Right lobe of liver (tissue), 6 donors: ENCODE measurements around the gene SLC13A3. TPM values are rescaled to one million over a fixed set of nuclear protein-coding genes. Genes with fewer than 3 reads are reported as not detected.
A peak's percentile ranks its signal among the peaks of the same experiment; 100 is the strongest.

Experiments used
- ATAC-seq, 4 donors: fragments of 200-7000 bp; cut with Tn5 transposase; one replicate each; pipeline ENCODE4 v1.9.1; 2020; ENCODE audit warnings: mild to moderate bottlenecking in 4 of 4, moderate library complexity in 4 of 4
- DNase-seq, 3 donors: peaks; one replicate each; pipeline ENCODE4 v3.0.0-alpha.2; 2020
- H3K27ac ChIP-seq, 3 donors: fragments of 200-600 bp; one replicate each; pipeline ENCODE4 v1.8.0; 2022
- H3K27me3 ChIP-seq, 2 donors: fragments of 200-600 bp; one replicate each; pipeline ENCODE4 v1.8.0; 2022
- H3K36me3 ChIP-seq, 4 donors: fragments of 200-600 bp; sonication (generic) in 1 of 4; one replicate each; pipeline versions ENCODE4 v1.5.1 to v1.8.0; 2017 to 2022; ENCODE audit warnings: control low read depth in 1 of 4
- H3K4me1 ChIP-seq, 4 donors: fragments of 200-600 bp; sonication (generic) in 1 of 4; one replicate each; pipeline versions ENCODE4 v1.5.1 to v1.8.0; 2017 to 2022; ENCODE audit warnings: control low read depth in 1 of 4
- H3K4me3 ChIP-seq, 3 donors: fragments of 200-600 bp; one replicate each; pipeline ENCODE4 v1.8.0; 2022
- H3K9me3 ChIP-seq, 4 donors: fragments of 200-600 bp; sonication (generic) in 1 of 4; one replicate each; pipeline versions ENCODE4 v1.5.1 to v1.8.0; 2017 to 2022; ENCODE audit warnings: control low read depth in 1 of 4
- CTCF ChIP-seq, 4 donors: fragments of 200-600 bp in 3 of 4; fragments of 450-650 bp in 1 of 4; IDR thresholded peaks; one replicate each; pipeline versions ENCODE4 v1.5.1 to v1.8.0; 2016 to 2022; ENCODE audit warnings: antibody characterized with exemption in 4 of 4, mild to moderate bottlenecking in 2 of 4
- POLR2A ChIP-seq: fragments of 450-650 bp; IDR thresholded peaks from one replicate; pipeline ENCODE4 v1.6.1; 2017; ENCODE audit warnings: antibody characterized with exemption, mild to moderate bottlenecking
- WGBS: methylation state at CpG from one replicate; pipeline ENCODE4 v1.1.6; 2018; ENCODE audit warnings: low coverage, low lambda C conversion rate; ENCODE audit not compliant: insufficient coverage; ENCODE audit errors: missing lambda C conversion rate; 5-methylcytosine and 5-hydroxymethylcytosine counted together
- intact Hi-C, 2 donors: fragments of 100-400 bp; cut with DNase I; formaldehyde crosslinking; loops; one replicate each; pipeline versions ENCODE4 v1.11.2 to v1.14.1; 2022
- total RNA-seq, 6 experiments: library from RNA; depleted of rRNA in 2 of 6; stranded (reverse); fragments of >200 nt in 2 of 6; fragmentation: NEBNext Ultra II Directional in 3 of 6; extraction: Animal tissue kit (Norgen Biotek cat#: 25700) in 3 of 6; gene quantifications; one replicate each; pipeline versions ENCODE4 v1.1.0 to v1.2.4, GENCODE V29; 2016 to 2023
- donor health status: DM: no; HTN: yes; CAD: no.
- donor health status: DM: no; HTN: no; CAD: no.
- donor health status: DM: no; HTN: no; CAD: no.
- donor health status: DM: no; HTN: yes; CAD: no.
- donor health status: DM: no; HTN: yes; CAD: no.

SLC13A3 gene
- total RNA-seq, 6 experiments from 2014 or later, result 3.7 to 14.6 (median 9.3) TPM

- TF ChIP-seq CTCF (IDR thresholded peaks at IDR 0.05) (no peak), POLR2A (no peak)
- no peaks in the 10 kb centered on the region for H3K27me3 ChIP-seq
- H3K27ac ChIP-seq, result no peak overlapping the region
- ATAC-seq (peak in 1 of 4 donors; percentile 35), DNase-seq (no peak)
- H3K4me3 ChIP-seq, result no peak overlapping the region
- no peaks in the 10 kb centered on the region for H3K9me3 ChIP-seq
- H3K36me3 ChIP-seq, result no peaks in the 10 kb centered on the region
- intact Hi-C loops, result no loop called here
- WGBS, result 77% methylated on average over 4 of the region's 14 CpGs
- H3K4me1 ChIP-seq, result no peaks in the 10 kb centered on the region
These were observed 106.0 kb downstream of the SLC13A3 start for GRCh38 chr20:46545077-46545826.

- 45% methylated on average over 3 of the region's 3 CpGs for WGBS
- Histone ChIP-seq H3K36me3 (no peaks in the 10 kb centered on the region), H3K4me3 (no peak overlapping the region), H3K27me3 (no peaks in the 10 kb centered on the region), H3K4me1 (no peaks in the 10 kb centered on the region), H3K9me3 (no peaks in the 10 kb centered on the region), H3K27ac (no peak overlapping the region)
- no peak for TF ChIP-seq POLR2A
- TF ChIP-seq CTCF (IDR thresholded peaks at IDR 0.05), result peak in 2 of 4 donors; percentile 16 to 31
- intact Hi-C loops, result no loop called here
- DNase-seq, result no peak
- peak; percentile 26 to 64 (median 46) for ATAC-seq
These were observed 106.7 kb downstream of the SLC13A3 start for GRCh38 chr20:46544576-46544975.

- TF ChIP-seq POLR2A (no peak), CTCF (IDR thresholded peaks at IDR 0.05) (no peak)
- H3K27me3 ChIP-seq, result no peaks in the 10 kb centered on the region
- no peaks in the 10 kb centered on the region for H3K4me1 ChIP-seq
- no peak for DNase-seq
- H3K27ac ChIP-seq, result no peak overlapping the region
- ATAC-seq, result peak in 3 of 4 donors; percentile 48 to 64 (median 61)
- no peaks in the 10 kb centered on the region for H3K9me3 ChIP-seq
- no peaks in the 10 kb centered on the region for H3K36me3 ChIP-seq
- WGBS, result 12% methylated on average over 1 of the region's 1 CpG
- no peak overlapping the region for H3K4me3 ChIP-seq
- intact Hi-C loops, result no loop called here
These were observed 107.3 kb downstream of the SLC13A3 start for GRCh38 chr20:46543959-46544358.

GRCh38 chr20:46543033-46543432, 108.2 kb downstream of the SLC13A3 start:
- TF ChIP-seq POLR2A (no peak), CTCF (IDR thresholded peaks at IDR 0.05) (no peak)
- no peak overlapping the region for H3K4me3 ChIP-seq
- H3K27ac ChIP-seq, result no peak overlapping the region
- H3K4me1 ChIP-seq, result no peaks in the 10 kb centered on the region
- DNase-seq (no peak), ATAC-seq (no peak)
- intact Hi-C loops, result no loop called here
- 83% methylated on average over 4 of the region's 4 CpGs for WGBS
- H3K27me3 ChIP-seq, result no peaks in the 10 kb centered on the region
- no peaks in the 10 kb centered on the region for H3K36me3 ChIP-seq
- no peaks in the 10 kb centered on the region for H3K9me3 ChIP-seq
